ENCODE measurements around the gene TNNT2. TPM values are rescaled to one million over a fixed set of nuclear protein-coding genes. Genes with fewer than 3 reads are reported as not detected.

The TNNT2 gene
- total RNA-seq, 1 experiment from 2014 or later = 0.90 TPM

DNA sequence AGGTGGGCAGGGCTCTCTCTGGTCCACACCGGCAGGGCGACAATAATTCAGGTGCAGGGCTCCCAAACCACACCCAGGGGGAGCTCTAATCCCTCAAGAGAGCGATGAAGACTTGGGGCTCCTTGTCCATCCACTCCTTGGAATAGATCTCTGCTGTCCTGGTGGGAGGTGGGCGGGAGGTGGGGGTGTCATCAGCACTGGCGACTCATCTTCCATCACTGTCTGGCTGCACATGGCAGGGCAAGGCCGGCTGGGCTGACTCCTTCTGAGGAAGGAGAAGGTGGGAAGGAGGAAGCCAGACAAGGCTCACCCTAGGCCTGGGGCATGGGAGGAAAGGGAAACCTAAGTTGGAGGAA is 29.3 kb downstream of the TNNT2 start:
- Histone ChIP-seq H3K27me3 (replicated peaks; ENCODE audit: insufficient read depth, low read depth, low read length, poor library complexity) (no peaks in the 10 kb centered on the region), H3K4me3 (ENCODE audit: low read depth, low read length, poor library complexity, severe bottlenecking) (no peak overlapping the region), H3K9me3 (ENCODE audit: low read depth, low read length, poor library complexity, severe bottlenecking) (no peaks in the 10 kb centered on the region), H3K27ac (ENCODE audit: low read depth, low read length, poor library complexity, severe bottlenecking) (no peak overlapping the region), H3K4me1 (ENCODE audit: insufficient read depth, low read length, poor library complexity, severe bottlenecking) (peaks cover 26% of the 10 kb centered on the region), H3K36me3 (ENCODE audit: insufficient read depth, low read length, poor library complexity, severe bottlenecking) (no peaks in the 10 kb centered on the region)
- ChIA-PET CTCF (interaction anchor here (0.6 to 3.7 kb wide), 8 partner anchors 13 to 587 kb away, joined by 3 to 16 read pairs (median 4); no protein-coding TSS in a partner anchor), POLR2A (ENCODE audit: low non-redundant PET) (interaction anchor here (0.6 kb wide), 1 partner anchor 15 kb away, joined by 3 read pairs; no protein-coding TSS in a partner anchor)
- intact Hi-C loops (cut with micrococcal nuclease; ENCODE audit: unreplicated experiment) = loop anchor here (5.0 kb wide), 2 partner anchors 81 to 96 kb away; no protein-coding TSS in a partner anchor
- DNase-seq (ENCODE audit: low spot score) = peak; percentile 87
- TF ChIP-seq, protein P1, sequence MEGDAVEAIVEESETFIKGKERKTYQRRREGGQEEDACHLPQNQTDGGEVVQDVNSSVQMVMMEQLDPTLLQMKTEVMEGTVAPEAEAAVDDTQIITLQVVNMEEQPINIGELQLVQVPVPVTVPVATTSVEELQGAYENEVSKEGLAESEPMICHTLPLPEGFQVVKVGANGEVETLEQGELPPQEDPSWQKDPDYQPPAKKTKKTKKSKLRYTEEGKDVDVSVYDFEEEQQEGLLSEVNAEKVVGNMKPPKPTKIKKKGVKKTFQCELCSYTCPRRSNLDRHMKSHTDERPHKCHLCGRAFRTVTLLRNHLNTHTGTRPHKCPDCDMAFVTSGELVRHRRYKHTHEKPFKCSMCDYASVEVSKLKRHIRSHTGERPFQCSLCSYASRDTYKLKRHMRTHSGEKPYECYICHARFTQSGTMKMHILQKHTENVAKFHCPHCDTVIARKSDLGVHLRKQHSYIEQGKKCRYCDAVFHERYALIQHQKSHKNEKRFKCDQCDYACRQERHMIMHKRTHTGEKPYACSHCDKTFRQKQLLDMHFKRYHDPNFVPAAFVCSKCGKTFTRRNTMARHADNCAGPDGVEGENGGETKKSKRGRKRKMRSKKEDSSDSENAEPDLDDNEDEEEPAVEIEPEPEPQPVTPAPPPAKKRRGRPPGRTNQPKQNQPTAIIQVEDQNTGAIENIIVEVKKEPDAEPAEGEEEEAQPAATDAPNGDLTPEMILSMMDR (conservative IDR thresholded peaks at IDR 0.05; ENCODE audit: low read depth, low read length) = peak; percentile 86
- no peak for TF ChIP-seq EZH2 (IDR thresholded peaks at IDR 0.05; ENCODE audit: borderline replicate concordance, low read depth, low read length, poor library complexity, severe bottlenecking)
- BruUV-seq (replicated peaks) = no TSS peak

DNA sequence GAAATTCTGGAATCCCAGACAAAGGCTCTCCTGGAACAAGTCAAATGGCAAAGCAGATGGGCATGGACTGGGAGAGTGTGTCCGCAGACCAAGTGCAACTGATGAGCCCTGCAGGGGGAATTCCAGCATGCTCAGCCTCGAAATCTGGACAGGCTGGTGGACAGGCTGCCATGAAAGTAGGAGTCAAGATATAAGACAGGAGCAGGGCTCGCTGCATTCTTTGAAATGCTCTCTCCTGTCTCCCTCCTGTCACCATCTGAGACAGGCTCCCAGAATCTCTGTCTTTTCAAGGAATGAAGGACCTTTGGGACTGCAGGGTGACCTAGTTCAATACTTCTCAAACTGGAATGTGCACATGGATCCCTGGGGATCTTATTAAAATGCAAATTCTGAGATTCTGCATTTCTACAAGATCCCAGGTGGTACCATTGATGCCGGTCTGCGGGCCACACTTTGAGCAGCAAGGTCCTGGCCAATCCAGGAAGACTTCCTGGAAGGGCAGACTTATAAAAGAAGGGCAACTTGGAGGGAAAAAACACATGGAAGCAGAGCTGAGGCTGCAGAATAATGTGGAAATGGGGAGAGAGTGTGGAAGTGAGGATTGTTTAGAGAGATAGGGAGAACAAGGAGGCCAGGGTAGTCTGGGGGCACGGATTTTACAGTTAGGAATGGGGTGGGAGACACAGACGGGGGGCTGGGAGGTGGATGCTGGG is 29.8 kb downstream of the TNNT2 start:
- H3K9me3 ChIP-seq (ENCODE audit: low read depth, low read length, poor library complexity, severe bottlenecking) = no peaks in the 10 kb centered on the region
- peaks cover 26% of the 10 kb centered on the region for H3K4me1 ChIP-seq (ENCODE audit: insufficient read depth, low read length, poor library complexity, severe bottlenecking)
- POLR2A ChIA-PET (ENCODE audit: low non-redundant PET) = interaction anchor here (0.6 to 0.7 kb wide), 3 partner anchors 8 to 17 kb away, joined by 3 to 9 read pairs (median 4); no protein-coding TSS in a partner anchor
- DNase-seq (ENCODE audit: low spot score) = no peak
- intact Hi-C loops (cut with micrococcal nuclease; ENCODE audit: unreplicated experiment) = loop anchor here (5.0 kb wide), 2 partner anchors 80 to 95 kb away; no protein-coding TSS in a partner anchor
- peak overlapping the region; percentile 41 for H3K27ac ChIP-seq (ENCODE audit: low read depth, low read length, poor library complexity, severe bottlenecking)
- no peak overlapping the region for H3K4me3 ChIP-seq (ENCODE audit: low read depth, low read length, poor library complexity, severe bottlenecking)
- CTCF ChIA-PET = interaction anchor here (0.6 to 3.7 kb wide), 14 partner anchors 13 to 375 kb away, joined by 3 to 16 read pairs (median 4); no protein-coding TSS in a partner anchor
- no peak for TF ChIP-seq EZH2 (IDR thresholded peaks at IDR 0.05; ENCODE audit: borderline replicate concordance, low read depth, low read length, poor library complexity, severe bottlenecking)
- TF ChIP-seq, protein P1 (conservative IDR thresholded peaks at IDR 0.05; ENCODE audit: low read depth, low read length) = no peak
- no peaks in the 10 kb centered on the region for H3K27me3 ChIP-seq (replicated peaks; ENCODE audit: insufficient read depth, low read depth, low read length, poor library complexity)
- no TSS peak for BruUV-seq (replicated peaks)
- no peaks in the 10 kb centered on the region for H3K36me3 ChIP-seq (ENCODE audit: insufficient read depth, low read length, poor library complexity, severe bottlenecking)

DNA sequence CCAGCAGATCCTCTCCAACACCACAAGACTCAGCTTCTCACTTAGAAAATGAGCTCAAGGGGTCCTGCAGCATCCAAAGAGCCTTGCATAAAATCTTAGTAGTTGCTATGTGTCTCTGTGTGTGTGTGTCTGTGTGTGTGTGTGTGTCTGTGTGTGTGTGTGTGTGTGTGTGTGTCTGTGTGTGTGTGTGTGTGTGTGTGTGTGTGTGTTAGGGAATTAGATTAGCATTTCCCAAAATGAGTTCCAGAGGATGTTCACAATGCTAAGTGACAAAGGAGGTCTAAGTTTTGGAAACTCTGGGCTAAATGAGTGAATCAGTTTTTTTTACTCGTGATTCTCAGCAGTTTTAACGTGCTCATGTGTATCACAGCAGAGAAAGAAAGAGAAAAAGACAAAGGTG is 30.5 kb downstream of the TNNT2 start:
- no peak for DNase-seq (ENCODE audit: low spot score)
- BruUV-seq (replicated peaks) = no TSS peak
- CTCF ChIA-PET = interaction anchor here (0.6 to 3.7 kb wide), 9 partner anchors 14 to 374 kb away, joined by 3 to 16 read pairs (median 5); no protein-coding TSS in a partner anchor
- H3K4me3 ChIP-seq (ENCODE audit: low read depth, low read length, poor library complexity, severe bottlenecking) = no peak overlapping the region
- no peaks in the 10 kb centered on the region for H3K27me3 ChIP-seq (replicated peaks; ENCODE audit: insufficient read depth, low read depth, low read length, poor library complexity)
- POLR2A ChIA-PET (ENCODE audit: low non-redundant PET) = interaction anchor here (0.6 to 0.7 kb wide), 2 partner anchors 9 to 16 kb away, joined by 4 to 9 read pairs; no protein-coding TSS in a partner anchor
- peak overlapping the region; percentile 41 for H3K27ac ChIP-seq (ENCODE audit: low read depth, low read length, poor library complexity, severe bottlenecking)
- intact Hi-C loops (cut with micrococcal nuclease; ENCODE audit: unreplicated experiment) = loop anchor here (5.0 kb wide), 2 partner anchors 80 to 95 kb away; no protein-coding TSS in a partner anchor
- H3K4me1 ChIP-seq (ENCODE audit: insufficient read depth, low read length, poor library complexity, severe bottlenecking) = peaks cover 26% of the 10 kb centered on the region
- no peaks in the 10 kb centered on the region for H3K9me3 ChIP-seq (ENCODE audit: low read depth, low read length, poor library complexity, severe bottlenecking)
- no peak for TF ChIP-seq EZH2 (IDR thresholded peaks at IDR 0.05; ENCODE audit: borderline replicate concordance, low read depth, low read length, poor library complexity, severe bottlenecking)
- TF ChIP-seq, protein P1 (conservative IDR thresholded peaks at IDR 0.05; ENCODE audit: low read depth, low read length) = no peak
- H3K36me3 ChIP-seq (ENCODE audit: insufficient read depth, low read length, poor library complexity, severe bottlenecking) = no peaks in the 10 kb centered on the region

All from A673 (cell line).